WI38 (cell line): ENCODE measurements around the gene GNB4.

Experiments used
- H3K4me3 ChIP-seq: 2 replicates; pipeline ENCODE4 v1.5.1; 2011; ENCODE audit warnings: low read depth, mild to moderate bottlenecking, control low read depth, low read length
- CTCF ChIP-seq: IDR thresholded peaks from 2 replicates; pipeline ENCODE4 v1.5.1; 2012; ENCODE audit warnings: low read depth, mild to moderate bottlenecking, control low read depth, low read length

GNB4 gene

DNA sequence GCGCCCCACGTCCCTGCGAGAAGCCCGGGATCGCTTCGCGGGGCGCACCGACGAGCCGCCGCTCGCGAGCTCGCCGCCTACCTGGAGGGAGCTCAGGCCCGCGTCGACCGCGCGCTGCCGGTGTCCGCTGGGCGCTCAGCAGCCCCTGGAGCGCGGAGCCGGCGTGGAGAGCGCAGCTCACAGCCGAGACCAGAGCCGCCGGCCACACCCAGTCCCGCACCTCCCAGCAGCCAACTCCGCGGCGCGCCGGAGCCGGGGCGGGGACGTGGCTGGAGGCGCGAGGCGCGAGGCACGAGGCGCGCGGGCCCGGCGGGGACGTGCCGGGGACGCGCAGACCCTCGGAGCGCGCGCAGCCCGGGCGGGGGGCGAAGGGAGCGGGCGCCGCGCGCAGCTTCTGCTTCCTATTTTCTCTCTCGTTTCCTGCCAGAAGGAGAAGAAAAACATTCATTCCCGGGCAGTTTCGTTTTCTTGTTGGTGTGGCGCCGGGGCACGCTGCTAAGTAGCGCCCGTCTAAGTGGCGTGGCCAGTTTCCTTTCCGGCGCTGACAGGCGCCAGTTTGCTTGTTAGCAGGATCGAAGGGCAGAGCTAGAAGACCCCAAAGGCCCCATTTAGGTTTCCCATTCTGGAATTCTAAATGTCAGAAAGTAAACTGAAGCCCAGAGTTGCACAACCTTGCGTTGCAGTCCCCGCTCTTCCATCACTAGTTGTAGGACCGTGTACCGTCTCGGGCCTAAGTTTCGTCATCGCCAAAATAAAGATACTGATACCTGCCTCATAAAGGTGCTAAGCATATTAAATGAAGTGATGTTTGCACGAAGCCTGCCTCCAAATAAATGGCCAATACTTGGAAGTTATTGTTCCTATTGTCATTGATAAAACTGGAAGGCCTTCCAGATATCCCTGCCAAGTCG lies at the start of gene GNB4:
Gene GNB4, minus strand, starts transcription at position 206 of the 911 bp plus-strand sequence. CDS start 25,270 bp downstream, outside the sequence.
- peak within 1 kb of the TSS; percentile 67 for H3K4me3 ChIP-seq
- no peak for TF ChIP-seq CTCF

GRCh38 chr3:179495483-179495882 lies 44.2 kb upstream of the GNB4 start:
- H3K4me3 ChIP-seq: no peak overlapping the region
- no peak for TF ChIP-seq CTCF

GRCh38 chr3:179493260-179493659 lies 42.0 kb upstream of the GNB4 start:
- TF ChIP-seq CTCF: no peak
- no peak overlapping the region for H3K4me3 ChIP-seq

GRCh38 chr3:179488213-179488612 lies 36.9 kb upstream of the GNB4 start:
- no peak for TF ChIP-seq CTCF
- H3K4me3 ChIP-seq: no peak overlapping the region

DNA sequence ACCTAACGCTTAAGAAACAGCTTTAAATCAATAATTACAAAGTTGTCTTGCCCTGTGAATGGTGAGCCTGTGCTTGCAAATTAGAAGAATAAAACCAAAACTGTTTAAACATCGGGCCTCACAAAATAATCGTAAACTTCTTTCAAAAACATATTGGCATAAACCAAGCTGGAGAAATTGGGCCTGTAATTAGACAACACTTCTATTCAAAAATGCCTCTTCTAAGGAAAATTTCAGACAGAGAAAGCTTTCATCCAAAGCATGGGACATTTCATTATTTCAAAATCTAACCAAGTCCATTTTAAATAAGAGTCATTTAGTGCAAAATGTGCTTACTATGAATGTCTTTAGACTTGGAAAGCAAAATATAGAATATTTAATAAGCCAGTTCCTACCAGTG lies 35.5 kb upstream of the GNB4 start:
- no peak for TF ChIP-seq CTCF
- no peak overlapping the region for H3K4me3 ChIP-seq

DNA sequence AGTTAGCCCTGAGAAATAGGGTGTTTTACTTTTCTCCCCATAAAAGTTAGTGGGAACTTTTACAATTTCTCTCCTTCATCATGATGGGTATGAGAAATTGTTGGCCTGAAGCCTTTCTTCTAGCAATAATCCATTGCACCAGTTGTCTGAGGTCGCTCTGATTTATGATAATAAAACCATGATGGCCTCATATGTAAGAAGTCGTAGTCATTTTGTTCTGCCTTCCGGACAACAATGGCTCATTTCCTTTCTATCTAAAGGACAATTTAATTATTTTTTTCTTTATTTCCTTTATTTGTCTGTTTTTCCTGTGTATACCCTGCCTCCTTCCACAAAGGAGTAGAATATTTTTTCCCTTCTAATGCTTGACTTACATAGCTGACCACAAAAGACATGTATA lies 31.6 kb upstream of the GNB4 start:
- TF ChIP-seq CTCF: no peak
- H3K4me3 ChIP-seq: no peak overlapping the region

- no peak overlapping the region for H3K4me3 ChIP-seq
- TF ChIP-seq CTCF: no peak
Measured at GRCh38 chr3:179476215-179476614, 24.9 kb upstream of the GNB4 start.
